ENCODE data around the gene ACKR3. TPM values are rescaled to one million over a fixed set of nuclear protein-coding genes. Genes with fewer than 3 reads are reported as not detected.

Gene ACKR3
- total RNA-seq, 4 donors from 2014 or later, result 7.1 to 55.0 (median 15.2) TPM

GRCh38 chr2:236558036-236558435 lies 11.6 kb upstream of the ACKR3 start:
- TF ChIP-seq POLR2A (IDR thresholded peaks at IDR 0.05), result no peak
- TF ChIP-seq CTCF (IDR thresholded peaks at IDR 0.05 in 4 of 5, conservative IDR thresholded peaks at IDR 0.05 in 1 of 5), result no peak
- intact Hi-C loops (cut with DNase I; ENCODE audit: low total_unique reads) (no loop called here), in situ Hi-C loops (cut with MboI; ENCODE audit: low sequenced_read_pairs in 4 of 4) (no loop called here)
- no peak overlapping the region for H3K27ac ChIP-seq
- ATAC-seq (no peak), DNase-seq (no peak)
- no peaks in the 10 kb centered on the region for H3K27me3 ChIP-seq
- H3K36me3 ChIP-seq, result no peaks in the 10 kb centered on the region
- H3K4me3 ChIP-seq, result no peak overlapping the region
- no peaks in the 10 kb centered on the region for H3K4me1 ChIP-seq
- no peaks in the 10 kb centered on the region for H3K9me3 ChIP-seq

GRCh38 chr2:236558993-236559978 lies 10.3 kb upstream of the ACKR3 start:
- no peaks in the 10 kb centered on the region for H3K4me1 ChIP-seq
- H3K27me3 ChIP-seq, result no peaks in the 10 kb centered on the region
- H3K27ac ChIP-seq, result no peak overlapping the region
- H3K9me3 ChIP-seq, result no peaks in the 10 kb centered on the region
- H3K4me3 ChIP-seq, result no peak overlapping the region
- no peaks in the 10 kb centered on the region for H3K36me3 ChIP-seq
- in situ Hi-C loops (cut with MboI; ENCODE audit: low sequenced_read_pairs in 4 of 4) (no loop called here), intact Hi-C loops (cut with DNase I; ENCODE audit: low total_unique reads) (no loop called here)
- no peak for DNase-seq
- TF ChIP-seq POLR2A (IDR thresholded peaks at IDR 0.05) (no peak), CTCF (IDR thresholded peaks at IDR 0.05 in 4 of 5, conservative IDR thresholded peaks at IDR 0.05 in 1 of 5) (no peak)
- ATAC-seq, result no peak

- no peak for DNase-seq
- no peaks in the 10 kb centered on the region for H3K4me1 ChIP-seq
- no peaks in the 10 kb centered on the region for H3K9me3 ChIP-seq
- TF ChIP-seq POLR2A (IDR thresholded peaks at IDR 0.05) (no peak), CTCF (IDR thresholded peaks at IDR 0.05 in 4 of 5, conservative IDR thresholded peaks at IDR 0.05 in 1 of 5) (no peak)
- H3K4me3 ChIP-seq, result no peak overlapping the region
- no peak overlapping the region for H3K27ac ChIP-seq
- no peak for ATAC-seq
- in situ Hi-C loops (cut with MboI; ENCODE audit: low sequenced_read_pairs in 4 of 4) (no loop called here), intact Hi-C loops (cut with DNase I; ENCODE audit: low total_unique reads) (no loop called here)
- no peaks in the 10 kb centered on the region for H3K36me3 ChIP-seq
- no peaks in the 10 kb centered on the region for H3K27me3 ChIP-seq
Measured at GRCh38 chr2:236561874-236562273, 7.8 kb upstream of the ACKR3 start.

- ATAC-seq, result peak in 1 of 2 donors; percentile 58
- no peaks in the 10 kb centered on the region for H3K4me1 ChIP-seq
- H3K9me3 ChIP-seq, result no peaks in the 10 kb centered on the region
- in situ Hi-C loops (cut with MboI; ENCODE audit: low sequenced_read_pairs in 4 of 4), result no loop called here
- H3K27me3 ChIP-seq, result no peaks in the 10 kb centered on the region
- DNase-seq, result no peak
- intact Hi-C loops (cut with DNase I; ENCODE audit: low total_unique reads), result no loop called here
- TF ChIP-seq POLR2A (IDR thresholded peaks at IDR 0.05) (no peak), CTCF (IDR thresholded peaks at IDR 0.05 in 4 of 5, conservative IDR thresholded peaks at IDR 0.05 in 1 of 5) (peak; percentile 52 to 67 (median 60))
- no peak overlapping the region for H3K4me3 ChIP-seq
- no peaks in the 10 kb centered on the region for H3K36me3 ChIP-seq
- no peak overlapping the region for H3K27ac ChIP-seq
Measured at GRCh38 chr2:236562434-236562833, 7.2 kb upstream of the ACKR3 start.

Measured in gastrocnemius medialis (tissue), 4 donors.